H1 (cell line): Measurements from ENCODE around the gene GAK. TPM values are rescaled to one million over a fixed set of nuclear protein-coding genes. Genes with fewer than 3 reads are reported as not detected.

ENCODE experiments used
- CTCF ChIA-PET: fragments of 300-600 bp; sonication (Branson Sonifier 250); formaldehyde crosslinking; loops from one replicate; lab custom pipeline; 2021; ENCODE audit not compliant: partially characterized antibody; lab: Charles Lee
- POLR2A ChIA-PET: fragments of 300-600 bp; sonication (Branson Sonifier 250); formaldehyde crosslinking; loops from one replicate; lab custom pipeline; 2021; ENCODE audit warnings: inconsistent platforms; ENCODE audit not compliant: partially characterized antibody; lab: Charles Lee
- DNase-seq, 2 experiments: peaks; one replicate each; pipeline versions ENCODE4 v3.0.0 to v3.0.0-alpha.2; 2010 to 2022; ENCODE audit warnings: low spot score in 2 of 2, low read depth in 1 of 2, mixed read lengths in 1 of 2
- FAIRE-seq: peaks from 2 replicates; lab custom pipeline; 2011; peaks lifted over from hg19 to GRCh38; lab: Jason Lieb, UNC
- H2AFZ ChIP-seq: 2 replicates; pipeline ENCODE4 v1.8.1; 2012; ENCODE audit warnings: low read length, inconsistent platforms
- H2AK5ac ChIP-seq: 2 replicates; pipeline ENCODE4 v1.6.1; 2013; ENCODE audit warnings: low read depth, low read length
- H2BK120ac ChIP-seq: replicated peaks from 2 replicates; pipeline ENCODE3; 2013; ENCODE audit warnings: low read depth, low read length, inconsistent platforms
- H2BK12ac ChIP-seq: 2 replicates; pipeline ENCODE4 v1.6.1; 2013; ENCODE audit warnings: low read depth, low read length
- H2BK15ac ChIP-seq: 2 replicates; pipeline ENCODE4 v1.6.1; 2013; ENCODE audit warnings: low read length
- H2BK20ac ChIP-seq: 2 replicates; pipeline ENCODE4 v1.6.1; 2013; ENCODE audit warnings: low read length
- H2BK5ac ChIP-seq: 2 replicates; pipeline ENCODE4 v1.6.1; 2013; ENCODE audit warnings: low read depth, low read length
- H3K14ac ChIP-seq: 2 replicates; pipeline ENCODE4 v1.6.1; 2013; ENCODE audit warnings: inconsistent platforms; ENCODE audit not compliant: insufficient read length
- H3K18ac ChIP-seq: 2 replicates; pipeline ENCODE4 v1.6.1; 2013; ENCODE audit warnings: low read length; ENCODE audit errors: extremely low read depth
- H3K23ac ChIP-seq: 2 replicates; pipeline ENCODE4 v1.6.1; 2013; ENCODE audit warnings: inconsistent platforms; ENCODE audit not compliant: insufficient read length
- H3K23me2 ChIP-seq: 2 replicates; pipeline ENCODE4 v1.6.1; 2013; ENCODE audit warnings: low read depth, low read length
- H3K27ac ChIP-seq: 2 replicates; pipeline ENCODE4 v1.6.1; 2011; ENCODE audit warnings: low read depth, low read length, inconsistent platforms
- H3K27me3 ChIP-seq, 4 experiments: replicated peaks in 1 of 4; 1 replicate in 1 of 4; 2 replicates in 3 of 4; pipeline versions ENCODE4 v1.6.1 to v1.8.1; 2011 to 2013; ENCODE audit warnings: low read length in 3 of 4, mild to moderate bottlenecking in 3 of 4, inconsistent platforms in 2 of 4, mixed read lengths in 2 of 4, moderate library complexity in 1 of 4; ENCODE audit not compliant: control insufficient read depth in 3 of 4, insufficient read depth in 3 of 4; ENCODE audit errors: extremely low read depth in 1 of 4
- H3K36me3 ChIP-seq, 4 experiments: 2 replicates each; pipeline versions ENCODE4 v1.6.1 to v1.8.1; 2011 to 2013; ENCODE audit warnings: mild to moderate bottlenecking in 4 of 4, low read length in 3 of 4, moderate library complexity in 2 of 4, control low read depth in 1 of 4, inconsistent platforms in 1 of 4; ENCODE audit not compliant: insufficient read depth in 4 of 4, control insufficient read depth in 2 of 4
- H3K4ac ChIP-seq: replicated peaks from 2 replicates; pipeline ENCODE3; 2013; ENCODE audit warnings: low read length, low read depth, mixed read lengths, inconsistent platforms; ENCODE audit not compliant: insufficient read length
- H3K4me1 ChIP-seq, 4 experiments: replicated peaks in 1 of 4; 1 replicate in 1 of 4; 2 replicates in 3 of 4; pipeline versions ENCODE4 v1.6.1 to v1.8.1; 2011 to 2013; ENCODE audit warnings: low read length in 3 of 4, inconsistent platforms in 2 of 4, mixed read lengths in 1 of 4; ENCODE audit not compliant: insufficient read depth in 4 of 4, control insufficient read depth in 3 of 4
- H3K4me2 ChIP-seq, 2 experiments: 2 replicates each; pipeline versions ENCODE4 v1.6.1 to v1.8.1; 2011 to 2013; ENCODE audit warnings: low read depth in 2 of 2, low read length in 2 of 2, control low read depth in 1 of 2, inconsistent platforms in 1 of 2, mild to moderate bottlenecking in 1 of 2; ENCODE audit not compliant: insufficient read depth in 1 of 2
- H3K4me3 ChIP-seq, 4 experiments: fragments of 200-600, 300-600 bp in 1 of 4; sonication (generic), shearing (Covaris generic), sonication (Bioruptor Twin) in 1 of 4; 2 replicates each; pipeline versions ENCODE4 v1.5.1 to v1.8.1; 2011 to 2016; ENCODE audit warnings: low read length in 4 of 4, low read depth in 3 of 4, control low read depth in 2 of 4, inconsistent platforms in 2 of 4, mild to moderate bottlenecking in 2 of 4, mixed read lengths in 1 of 4, moderate library complexity in 1 of 4; ENCODE audit not compliant: insufficient read depth in 2 of 4; ENCODE audit errors: extremely low read depth in 1 of 4
- H3K56ac ChIP-seq: replicated peaks from 2 replicates; pipeline ENCODE3; 2013; ENCODE audit warnings: low read depth, mild to moderate bottlenecking, mixed read lengths, low read length, inconsistent platforms; ENCODE audit not compliant: insufficient read length
- H3K79me1 ChIP-seq: 2 replicates; pipeline ENCODE4 v1.6.1; 2013; ENCODE audit warnings: low read depth, low read length, control low read depth
- H3K79me2 ChIP-seq, 2 experiments: 2 replicates each; pipeline versions ENCODE4 v1.6.1 to v1.8.1; 2012 to 2013; ENCODE audit warnings: low read length in 2 of 2, mild to moderate bottlenecking in 2 of 2, inconsistent platforms in 1 of 2; ENCODE audit not compliant: insufficient read depth in 2 of 2, control insufficient read depth in 1 of 2
- H3K9ac ChIP-seq, 4 experiments: replicated peaks in 1 of 4; 1 replicate in 1 of 4; 2 replicates in 3 of 4; pipeline versions ENCODE4 v1.6.1 to v1.8.1; 2011 to 2013; ENCODE audit warnings: low read depth in 3 of 4, low read length in 3 of 4, control low read depth in 2 of 4, mild to moderate bottlenecking in 2 of 4, moderate library complexity in 2 of 4, inconsistent platforms in 1 of 4; ENCODE audit errors: extremely low read depth in 1 of 4
- H3K9me3 ChIP-seq, 2 experiments: 2 replicates each; pipeline versions ENCODE4 v1.6.1 to v1.8.1; 2012 to 2013; ENCODE audit warnings: mild to moderate bottlenecking in 2 of 2, moderate library complexity in 2 of 2, control low read depth in 1 of 2, inconsistent platforms in 1 of 2, low read depth in 1 of 2, low read length in 1 of 2, mixed read lengths in 1 of 2; ENCODE audit not compliant: insufficient read depth in 2 of 2
- H4K20me1 ChIP-seq, 2 experiments: replicated peaks in 1 of 2; 2 replicates each; pipeline versions ENCODE3 to v1.8.1; 2011 to 2013; ENCODE audit warnings: inconsistent platforms in 2 of 2, low read length in 2 of 2, mild to moderate bottlenecking in 1 of 2; ENCODE audit not compliant: insufficient read depth in 2 of 2, control insufficient read depth in 1 of 2
- H4K5ac ChIP-seq: 2 replicates; pipeline ENCODE4 v1.6.1; 2013; ENCODE audit warnings: low read length, low read depth, mixed read lengths, inconsistent platforms; ENCODE audit not compliant: insufficient read length
- H4K8ac ChIP-seq: 2 replicates; pipeline ENCODE4 v1.8.0; 2013; ENCODE audit warnings: mild to moderate bottlenecking, moderate library complexity, low read length, inconsistent platforms; ENCODE audit not compliant: insufficient read depth; ENCODE audit errors: extremely low read depth
- H4K91ac ChIP-seq: replicated peaks from 2 replicates; pipeline ENCODE3; 2013; ENCODE audit warnings: low read length, mixed read lengths, inconsistent platforms; ENCODE audit not compliant: insufficient read length
- CBX8 ChIP-seq: fragments of 300-800, 300-1000 bp; sonication (generic); IDR thresholded peaks from 2 replicates; pipeline ENCODE4 v1.7.1; 2016; ENCODE audit warnings: low read depth, low read length, borderline replicate concordance
- CEBPB ChIP-seq: IDR thresholded peaks from 2 replicates; pipeline ENCODE4 v1.6.1; 2012; ENCODE audit warnings: low read depth, low read length
- EGR1 ChIP-seq: IDR thresholded peaks from 2 replicates; pipeline ENCODE4 v1.6.1; 2011; ENCODE audit warnings: low read depth, low read length, borderline replicate concordance
- HDAC6 ChIP-seq: IDR thresholded peaks from one replicate; pipeline ENCODE4 v1.7.1; 2012; ENCODE audit warnings: low read depth, mild to moderate bottlenecking, inconsistent platforms, low read length, moderate library complexity
- RAD21 ChIP-seq, 2 experiments: IDR thresholded peaks in 1 of 2; conservative IDR thresholded peaks in 1 of 2; 2 replicates each; pipeline ENCODE4 v1.6.1; 2011; ENCODE audit warnings: low read depth in 2 of 2, low read length in 2 of 2, improper control_type of control experiment in 1 of 2, inconsistent platforms in 1 of 2, mild to moderate bottlenecking in 1 of 2, moderate library complexity in 1 of 2
- RBBP5 ChIP-seq: IDR thresholded peaks from 2 replicates; pipeline ENCODE4 v1.7.1; 2012; ENCODE audit warnings: low read depth, mild to moderate bottlenecking, inconsistent platforms, low read length, moderate library complexity, borderline replicate concordance
- SP4 ChIP-seq: IDR thresholded peaks from 2 replicates; pipeline ENCODE4 v1.6.1; 2012; ENCODE audit warnings: low read length, inconsistent platforms
- TCF12 ChIP-seq: IDR thresholded peaks from 2 replicates; pipeline ENCODE4 v1.6.1; 2011; ENCODE audit warnings: low read depth, mild to moderate bottlenecking, low read length
- YY1 ChIP-seq: IDR thresholded peaks from 2 replicates; pipeline ENCODE4 v1.6.1; 2011; ENCODE audit warnings: low read depth, mild to moderate bottlenecking, low read length
- WGBS, 2 experiments: shearing (Covaris generic) in 1 of 2; methylation state at CpG; one replicate each; pipeline versions ENCODE4 v1.1.6 to v1.1.7; 2013 to 2015; ENCODE audit warnings: low lambda C conversion rate in 2 of 2, mixed read lengths in 2 of 2, inconsistent platforms in 1 of 2, low coverage in 1 of 2, missing lambda C conversion rate in 1 of 2; ENCODE audit not compliant: insufficient replicate concordance in 2 of 2, insufficient coverage in 1 of 2, insufficient read length in 1 of 2; ENCODE audit errors: extremely low coverage in 1 of 2, missing lambda C conversion rate in 1 of 2; 5-methylcytosine and 5-hydroxymethylcytosine counted together
- polyA plus RNA-seq, 7 experiments: library from polyadenylated mRNA; depleted of rRNA in 3 of 7; stranded (reverse) in 5 of 7; unstranded in 2 of 7; fragments of >200 nt in 5 of 7; fragments of 200-250 nt in 2 of 7; gene quantifications; 1 replicate in 5 of 7; 2 replicates in 1 of 7; 4 replicates in 1 of 7; pipeline versions ENCODE4 v1.2.1 to v1.2.3, GENCODE V29; 2011 to 2013; ENCODE audit warnings: missing spikeins in 2 of 7, mixed read lengths in 2 of 7
- total RNA-seq: library from RNA; stranded (reverse); fragmentation: NEBNext Ultra II Directional; extraction: Animal tissue kit (Norgen Biotek cat#: 25700); gene quantifications from 2 replicates; pipeline ENCODE4 v1.2.1, GENCODE V29; 2021
- TF ChIP-seq, protein P1 (sequence below): IDR thresholded peaks from 2 replicates; pipeline ENCODE4 v1.6.1; 2012; ENCODE audit warnings: low read length, inconsistent platforms

Gene GAK
- total and polyA plus RNA-seq, 2 of the 8 experiments (the other 6 are each of a cell fraction or from before 2014, with no cell fraction given): 31.5 to 70.8 TPM

DNA sequence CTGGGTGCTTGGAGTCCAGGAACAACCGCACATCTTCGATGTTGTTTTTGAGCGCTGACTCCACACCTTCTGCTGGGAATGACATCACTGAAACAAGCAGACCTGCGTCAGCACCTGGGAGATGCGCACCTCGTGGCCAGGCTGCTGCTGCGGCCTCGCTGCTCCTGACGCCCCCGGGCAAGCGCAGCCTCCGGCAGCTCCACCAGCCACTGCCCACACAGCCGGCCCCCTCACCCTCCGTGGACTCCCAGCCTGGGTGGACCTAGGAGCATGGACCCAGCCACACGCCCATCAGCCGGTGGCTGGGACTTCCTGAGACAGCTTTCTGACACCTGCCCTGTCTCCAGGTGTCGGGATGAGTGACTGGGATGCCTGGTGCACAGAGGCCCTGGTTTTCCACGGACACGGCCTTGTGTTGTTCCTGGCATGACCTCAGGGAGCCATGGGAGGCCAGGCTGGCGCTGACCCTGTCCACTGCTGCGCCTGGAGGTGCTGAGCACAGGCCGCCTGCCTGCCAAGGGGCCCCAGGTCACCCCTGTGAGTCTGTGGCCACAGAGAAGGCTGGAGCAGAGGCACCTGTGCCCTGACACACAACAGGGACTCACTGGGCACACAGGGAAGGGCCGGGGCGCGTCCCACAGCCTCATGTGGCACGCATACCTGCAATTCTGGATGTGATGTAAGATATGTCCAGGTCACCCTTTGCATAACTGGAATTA, 48.6 kb downstream of the GAK start:
- ChIA-PET CTCF (interaction anchor here (0.7 to 5.8 kb wide), 5 partner anchors 8 to 141 kb away, joined by 3 to 34 read pairs (median 4); no protein-coding TSS in a partner anchor), POLR2A (interaction anchor here (1.0 to 1.9 kb wide), 3 partner anchors 15 to 75 kb away, joined by 3 to 4 read pairs (median 3); no protein-coding TSS in a partner anchor)
- Histone ChIP-seq H3K27me3 (no peaks in the 10 kb centered on the region), H3K56ac (no peak overlapping the region), H2BK15ac (no peak overlapping the region), H3K4me2 (no peak overlapping the region), H3K27ac (no peak overlapping the region), H3K36me3 (peaks cover 4 to 16% (median 12%) of the 10 kb centered on the region in 4 experiments; a peak in 6 of 8 replicates), H3K4ac (no peak overlapping the region), H4K8ac (no peak overlapping the region), H2BK20ac (no peak overlapping the region), H3K79me1 (no peaks in the 10 kb centered on the region; the same call in 1 of the 2 replicates), H3K14ac (no peak overlapping the region), H3K9ac (no peak overlapping the region), H3K9me3 (peaks cover 0 to 6% of the 10 kb centered on the region in 2 experiments; a peak in 1 of 4 replicates), H2BK5ac (no peak overlapping the region), H3K18ac (no peak overlapping the region), H3K23ac (no peak overlapping the region), H2AFZ (no peak overlapping the region), H4K20me1 (peaks cover 0 to 19% of the 10 kb centered on the region in 2 experiments), H4K91ac (no peak overlapping the region), H3K4me3 (no peak overlapping the region), H2BK12ac (no peak overlapping the region), H3K4me1 (no peaks in the 10 kb centered on the region), H2AK5ac (no peak overlapping the region), H3K23me2 (no peaks in the 10 kb centered on the region; the same call in 1 of the 2 replicates), H2BK120ac (no peak overlapping the region), H3K79me2 (no peaks in the 10 kb centered on the region), H4K5ac (no peak overlapping the region)
- WGBS, 2 experiments: 92% methylated on average over 26 of the region's 26 CpGs; no CpG with 5 or more reads in 1 of the 2 experiments
- FAIRE-seq (no peak), DNase-seq (no peak)
- TF ChIP-seq RAD21 (IDR thresholded peaks at IDR 0.05 in 1 of 2, conservative IDR thresholded peaks at IDR 0.05 in 1 of 2; ENCODE audit: low read depth in 2 of 2, low read length in 2 of 2) (no peak), YY1 (no peak), SP4 (no peak), EGR1 (no peak), HDAC6 (no peak), CEBPB (no peak), TCF12 (no peak), CBX8 (no peak), RBBP5 (no peak)
- TF ChIP-seq, protein P1, sequence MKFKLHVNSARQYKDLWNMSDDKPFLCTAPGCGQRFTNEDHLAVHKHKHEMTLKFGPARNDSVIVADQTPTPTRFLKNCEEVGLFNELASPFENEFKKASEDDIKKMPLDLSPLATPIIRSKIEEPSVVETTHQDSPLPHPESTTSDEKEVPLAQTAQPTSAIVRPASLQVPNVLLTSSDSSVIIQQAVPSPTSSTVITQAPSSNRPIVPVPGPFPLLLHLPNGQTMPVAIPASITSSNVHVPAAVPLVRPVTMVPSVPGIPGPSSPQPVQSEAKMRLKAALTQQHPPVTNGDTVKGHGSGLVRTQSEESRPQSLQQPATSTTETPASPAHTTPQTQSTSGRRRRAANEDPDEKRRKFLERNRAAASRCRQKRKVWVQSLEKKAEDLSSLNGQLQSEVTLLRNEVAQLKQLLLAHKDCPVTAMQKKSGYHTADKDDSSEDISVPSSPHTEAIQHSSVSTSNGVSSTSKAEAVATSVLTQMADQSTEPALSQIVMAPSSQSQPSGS: no peak
